Transverse colon (tissue), 3 donors: ENCODE measurements around the gene MAN1C1.

ENCODE experiments used
- CTCF ChIP-seq, 5 experiments: fragments of 200-600 bp in 3 of 5; fragments of 450-650 bp in 2 of 5; sonication (generic) in 3 of 5; IDR thresholded peaks; 1 replicate in 2 of 5; 2 replicates in 3 of 5; pipeline ENCODE4 v1.5.1; 2016 to 2017; ENCODE audit warnings: antibody characterized with exemption in 5 of 5, inconsistent platforms in 3 of 5, mild to moderate bottlenecking in 2 of 5, moderate library complexity in 1 of 5
- POLR2A ChIP-seq: fragments of 450-650 bp; IDR thresholded peaks from one replicate; pipeline ENCODE4 v1.6.1; 2016; ENCODE audit warnings: antibody characterized with exemption, mild to moderate bottlenecking, moderate library complexity

DNA sequence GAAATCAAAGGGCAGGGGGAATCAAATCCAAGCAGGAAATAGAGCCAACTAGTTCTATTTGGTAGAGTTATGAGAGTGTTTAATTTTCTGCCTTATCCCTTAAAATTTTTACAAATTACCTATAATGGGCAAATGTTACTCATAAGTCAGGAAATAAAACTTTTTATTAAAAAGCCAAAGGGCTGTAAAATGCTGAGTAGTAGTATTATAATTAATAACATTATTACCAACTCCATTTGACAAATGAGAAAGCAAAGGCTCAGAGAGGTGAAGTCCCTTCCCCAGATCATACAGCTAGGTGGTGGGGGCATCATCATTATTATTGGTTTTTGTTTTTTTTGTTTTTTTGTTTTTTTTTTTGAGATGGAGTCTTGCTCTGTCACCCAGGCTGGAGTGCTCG is 186.8 kb downstream of the MAN1C1 start:
- TF ChIP-seq CTCF (IDR thresholded peaks at IDR 0.05), result no peak
- no peak for TF ChIP-seq POLR2A
